ENCODE data around the gene KRT73.

The KRT73 gene

DNA sequence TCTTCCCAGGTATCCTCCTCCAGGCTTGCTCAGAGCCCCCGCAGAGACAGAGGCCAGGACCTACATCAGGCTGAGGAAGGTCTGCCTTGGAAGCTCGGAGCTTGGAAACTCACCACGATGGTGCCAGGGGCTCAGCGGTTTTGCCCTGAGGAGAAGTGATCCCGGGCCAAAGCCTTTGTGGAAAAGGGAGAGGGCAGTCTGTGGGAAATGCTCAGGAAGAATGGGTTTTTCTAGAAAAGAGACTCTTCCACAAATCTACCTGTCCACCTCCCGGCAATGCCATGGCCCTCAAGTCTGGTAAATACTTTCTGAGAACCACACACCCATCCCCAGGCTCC, 25.7 kb upstream of the KRT73 start:
- H3K9ac ChIP-seq (ENCODE audit: low read length): no peak overlapping the region
- H3K36me3 ChIP-seq (ENCODE audit: control insufficient read depth, insufficient read depth, low read length): no peaks in the 10 kb centered on the region
- H3K4me3 ChIP-seq (ENCODE audit: low read length): no peak overlapping the region
- H3K27me3 ChIP-seq (ENCODE audit: control insufficient read depth, insufficient read depth, low read length): no peaks in the 10 kb centered on the region
- H3K9me3 ChIP-seq (ENCODE audit: control insufficient read depth, low read length): no peaks in the 10 kb centered on the region
- H3K4me1 ChIP-seq (ENCODE audit: control insufficient read depth, insufficient read depth, low read length): peaks cover 21% of the 10 kb centered on the region

GRCh38 chr12:52643233-52644077, 25.1 kb upstream of the KRT73 start:
- H3K9me3 ChIP-seq (ENCODE audit: control insufficient read depth, low read length): no peaks in the 10 kb centered on the region
- H3K4me3 ChIP-seq (ENCODE audit: low read length): no peak overlapping the region
- no peak overlapping the region for H3K9ac ChIP-seq (ENCODE audit: low read length)
- H3K27me3 ChIP-seq (ENCODE audit: control insufficient read depth, insufficient read depth, low read length): no peaks in the 10 kb centered on the region
- H3K4me1 ChIP-seq (ENCODE audit: control insufficient read depth, insufficient read depth, low read length): peaks cover 21% of the 10 kb centered on the region
- H3K36me3 ChIP-seq (ENCODE audit: control insufficient read depth, insufficient read depth, low read length): no peaks in the 10 kb centered on the region

DNA sequence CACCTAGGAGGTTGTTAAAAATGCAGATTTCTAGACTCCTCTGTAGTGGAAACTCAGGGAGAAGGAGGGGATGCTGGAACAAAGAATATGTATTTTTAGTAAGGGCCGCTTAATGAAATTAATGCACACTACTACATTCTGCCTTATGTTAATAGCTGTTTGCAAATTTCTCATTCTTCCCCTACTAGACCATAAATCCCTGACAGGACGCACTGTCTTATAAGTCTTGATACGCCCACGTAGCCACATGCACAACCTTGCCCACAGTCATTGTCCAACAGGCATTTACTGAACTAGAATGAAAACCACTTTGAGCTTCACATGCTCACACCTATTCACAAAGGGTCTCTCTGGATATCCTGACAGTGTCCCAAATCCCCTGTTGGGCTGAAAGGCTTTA, 23.1 kb upstream of the KRT73 start:
- Histone ChIP-seq H3K4me3 (ENCODE audit: low read length) (no peak overlapping the region), H3K4me1 (ENCODE audit: control insufficient read depth, insufficient read depth, low read length) (peaks cover 17% of the 10 kb centered on the region), H3K27me3 (ENCODE audit: control insufficient read depth, insufficient read depth, low read length) (no peaks in the 10 kb centered on the region), H3K36me3 (ENCODE audit: control insufficient read depth, insufficient read depth, low read length) (no peaks in the 10 kb centered on the region), H3K9me3 (ENCODE audit: control insufficient read depth, low read length) (no peaks in the 10 kb centered on the region), H3K9ac (ENCODE audit: low read length) (no peak overlapping the region)

GRCh38 chr12:52637299-52637698, 18.9 kb upstream of the KRT73 start:
- H3K9me3 ChIP-seq (ENCODE audit: control insufficient read depth, low read length): no peaks in the 10 kb centered on the region
- H3K27me3 ChIP-seq (ENCODE audit: control insufficient read depth, insufficient read depth, low read length): peaks cover 4% of the 10 kb centered on the region
- H3K4me3 ChIP-seq (ENCODE audit: low read length): no peak overlapping the region
- no peak overlapping the region for H3K9ac ChIP-seq (ENCODE audit: low read length)
- no peaks in the 10 kb centered on the region for H3K4me1 ChIP-seq (ENCODE audit: control insufficient read depth, insufficient read depth, low read length)
- no peaks in the 10 kb centered on the region for H3K36me3 ChIP-seq (ENCODE audit: control insufficient read depth, insufficient read depth, low read length)

- Histone ChIP-seq H3K27me3 (ENCODE audit: control insufficient read depth, insufficient read depth, low read length) (peaks cover 4% of the 10 kb centered on the region), H3K36me3 (ENCODE audit: control insufficient read depth, insufficient read depth, low read length) (no peaks in the 10 kb centered on the region), H3K9ac (ENCODE audit: low read length) (no peak overlapping the region), H3K9me3 (ENCODE audit: control insufficient read depth, low read length) (no peaks in the 10 kb centered on the region), H3K4me1 (ENCODE audit: control insufficient read depth, insufficient read depth, low read length) (no peaks in the 10 kb centered on the region), H3K4me3 (ENCODE audit: low read length) (no peak overlapping the region)
Measured at GRCh38 chr12:52636592-52637258, 18.4 kb upstream of the KRT73 start.

- H3K4me1 ChIP-seq (ENCODE audit: control insufficient read depth, insufficient read depth, low read length): no peaks in the 10 kb centered on the region
- H3K9ac ChIP-seq (ENCODE audit: low read length): no peak overlapping the region
- H3K4me3 ChIP-seq (ENCODE audit: low read length): no peak overlapping the region
- no peaks in the 10 kb centered on the region for H3K9me3 ChIP-seq (ENCODE audit: control insufficient read depth, low read length)
- H3K36me3 ChIP-seq (ENCODE audit: control insufficient read depth, insufficient read depth, low read length): no peaks in the 10 kb centered on the region
- H3K27me3 ChIP-seq (ENCODE audit: control insufficient read depth, insufficient read depth, low read length): peaks cover 4% of the 10 kb centered on the region
Measured at GRCh38 chr12:52636189-52636588, 17.8 kb upstream of the KRT73 start.

- no peaks in the 10 kb centered on the region for H3K9me3 ChIP-seq (ENCODE audit: control insufficient read depth, low read length)
- no peaks in the 10 kb centered on the region for H3K4me1 ChIP-seq (ENCODE audit: control insufficient read depth, insufficient read depth, low read length)
- no peaks in the 10 kb centered on the region for H3K36me3 ChIP-seq (ENCODE audit: control insufficient read depth, insufficient read depth, low read length)
- H3K9ac ChIP-seq (ENCODE audit: low read length): no peak overlapping the region
- H3K27me3 ChIP-seq (ENCODE audit: control insufficient read depth, insufficient read depth, low read length): peaks cover 4% of the 10 kb centered on the region
- H3K4me3 ChIP-seq (ENCODE audit: low read length): no peak overlapping the region
Measured at GRCh38 chr12:52634266-52635056, 16.1 kb upstream of the KRT73 start.

DNA sequence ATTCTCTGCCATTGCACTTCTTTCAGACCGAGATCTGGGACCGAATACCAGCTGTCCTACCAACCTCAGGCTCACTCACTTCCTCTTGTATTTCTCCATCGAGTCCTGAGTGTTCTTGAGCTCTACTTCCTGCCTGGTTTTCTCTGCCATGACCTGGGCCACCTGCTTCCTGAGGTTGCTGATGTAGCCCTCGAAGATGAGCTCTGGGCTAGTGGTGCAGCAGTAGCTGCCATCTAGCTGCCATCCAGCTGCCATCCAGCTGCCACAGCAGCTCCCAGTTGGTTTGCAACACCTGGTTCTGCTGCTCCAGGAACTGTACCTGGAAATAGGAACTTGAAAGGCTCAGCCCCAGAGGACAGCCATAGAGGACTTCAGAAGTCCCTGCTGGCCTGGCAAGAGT, 15.0 kb upstream of the KRT73 start:
- Histone ChIP-seq H3K4me1 (ENCODE audit: control insufficient read depth, insufficient read depth, low read length) (no peaks in the 10 kb centered on the region), H3K27me3 (ENCODE audit: control insufficient read depth, insufficient read depth, low read length) (peaks cover 4% of the 10 kb centered on the region), H3K36me3 (ENCODE audit: control insufficient read depth, insufficient read depth, low read length) (no peaks in the 10 kb centered on the region)

DNA sequence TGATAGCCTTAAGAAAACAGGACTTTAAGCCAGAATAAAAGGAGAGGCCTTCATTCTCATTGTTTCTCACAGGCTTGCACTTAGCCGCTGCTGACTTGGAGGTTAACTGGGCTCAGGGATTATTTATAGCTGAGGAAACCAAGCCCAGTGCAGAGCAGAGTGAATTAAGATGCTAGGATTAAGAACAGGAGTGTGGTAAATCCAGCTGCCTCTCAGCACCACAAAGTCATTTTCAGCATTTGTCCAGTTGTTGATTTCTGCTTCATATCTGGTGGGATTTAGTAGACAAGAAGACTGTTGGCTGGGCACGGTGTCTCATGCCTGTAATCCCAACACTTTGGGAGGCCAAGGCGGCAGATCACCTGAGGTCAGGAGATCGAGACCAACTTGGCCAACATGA, 14.3 kb upstream of the KRT73 start:
- no peaks in the 10 kb centered on the region for H3K36me3 ChIP-seq (ENCODE audit: control insufficient read depth, insufficient read depth, low read length)
- H3K27me3 ChIP-seq (ENCODE audit: control insufficient read depth, insufficient read depth, low read length): peaks cover 4% of the 10 kb centered on the region
- no peaks in the 10 kb centered on the region for H3K9me3 ChIP-seq (ENCODE audit: control insufficient read depth, low read length)
- H3K9ac ChIP-seq (ENCODE audit: low read length): no peak overlapping the region
- no peaks in the 10 kb centered on the region for H3K4me1 ChIP-seq (ENCODE audit: control insufficient read depth, insufficient read depth, low read length)
- no peak overlapping the region for H3K4me3 ChIP-seq (ENCODE audit: low read length)

More for the DNA sequence above, 15.0 kb upstream of the KRT73 start:
- H3K9ac ChIP-seq (ENCODE audit: low read length): no peak overlapping the region
- H3K9me3 ChIP-seq (ENCODE audit: control insufficient read depth, low read length): no peaks in the 10 kb centered on the region
- H3K4me3 ChIP-seq (ENCODE audit: low read length): no peak overlapping the region

- H3K9me3 ChIP-seq (ENCODE audit: control insufficient read depth, low read length): no peaks in the 10 kb centered on the region
- H3K4me3 ChIP-seq (ENCODE audit: low read length): no peak overlapping the region
- H3K27me3 ChIP-seq (ENCODE audit: control insufficient read depth, insufficient read depth, low read length): peaks cover 4% of the 10 kb centered on the region
- no peaks in the 10 kb centered on the region for H3K4me1 ChIP-seq (ENCODE audit: control insufficient read depth, insufficient read depth, low read length)
- no peak overlapping the region for H3K9ac ChIP-seq (ENCODE audit: low read length)
- H3K36me3 ChIP-seq (ENCODE audit: control insufficient read depth, insufficient read depth, low read length): no peaks in the 10 kb centered on the region
Measured at GRCh38 chr12:52631676-52632459, 13.5 kb upstream of the KRT73 start.

DNA sequence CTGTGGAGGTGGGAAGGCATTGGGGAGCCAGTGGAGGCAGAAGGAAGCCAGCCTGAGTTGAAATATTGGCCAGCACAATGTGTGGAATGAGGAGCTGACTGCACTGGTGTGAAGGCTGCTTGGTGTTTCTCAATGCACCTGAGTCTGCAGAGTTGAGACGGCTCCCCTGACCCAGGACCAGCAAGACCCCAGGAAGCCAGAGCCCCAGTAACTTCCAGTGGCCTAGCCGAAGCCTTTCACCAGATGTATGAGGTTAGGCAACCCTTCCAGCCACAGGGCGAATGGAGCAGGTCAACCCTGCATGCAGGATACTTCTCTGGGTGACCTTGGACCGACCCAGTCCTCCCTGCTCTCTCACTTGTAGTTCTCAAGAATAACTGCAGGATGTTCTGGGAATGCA, 12.9 kb upstream of the KRT73 start:
- Histone ChIP-seq H3K4me3 (ENCODE audit: low read length) (no peak overlapping the region), H3K36me3 (ENCODE audit: control insufficient read depth, insufficient read depth, low read length) (no peaks in the 10 kb centered on the region), H3K27me3 (ENCODE audit: control insufficient read depth, insufficient read depth, low read length) (peaks cover 4% of the 10 kb centered on the region), H3K4me1 (ENCODE audit: control insufficient read depth, insufficient read depth, low read length) (no peaks in the 10 kb centered on the region), H3K9ac (ENCODE audit: low read length) (no peak overlapping the region), H3K9me3 (ENCODE audit: control insufficient read depth, low read length) (no peaks in the 10 kb centered on the region)
